HG02588 (cell line): ENCODE measurements around the gene TMEM144.

ENCODE experiments used
- ATAC-seq: cut with Tn5 transposase; IDR thresholded peaks from one replicate; pipeline ENCODE4 v1.9.1; 2021; ENCODE audit warnings: mild to moderate bottlenecking, moderate library complexity; ENCODE audit not compliant: unreplicated experiment

The TMEM144 gene

GRCh38 chr4:158295053-158295452 lies 84.8 kb downstream of the TMEM144 start:
- ATAC-seq = no peak

- ATAC-seq = no peak
These were observed 87.6 kb downstream of the TMEM144 start for GRCh38 chr4:158297866-158298265.

- no peak for ATAC-seq
These were observed 89.2 kb downstream of the TMEM144 start for GRCh38 chr4:158299459-158300007.

GRCh38 chr4:158300012-158300411 lies 89.7 kb downstream of the TMEM144 start:
- no peak for ATAC-seq

- ATAC-seq = no peak
These were observed 92.0 kb downstream of the TMEM144 start for GRCh38 chr4:158302076-158302866.

GRCh38 chr4:158304694-158305093 lies 94.4 kb downstream of the TMEM144 start:
- ATAC-seq = no peak
